Vein endothelial cell (primary cell): ENCODE measurements around the gene IL1F10. TPM values are rescaled to one million over a fixed set of nuclear protein-coding genes. Genes with fewer than 3 reads are reported as not detected.

ENCODE experiments used
- small RNA-seq: library from RNA; depleted of rRNA; stranded (forward); fragments of <200 nt; gene quantifications from one replicate; pipeline ENCODE3, GENCODE V24; 2012
- total RNA-seq: library from RNA; depleted of rRNA; stranded (reverse); fragments of >200 nt; gene quantifications from 2 replicates; pipeline ENCODE4 v1.2.3, GENCODE V29; 2012

Gene IL1F10, protein sequence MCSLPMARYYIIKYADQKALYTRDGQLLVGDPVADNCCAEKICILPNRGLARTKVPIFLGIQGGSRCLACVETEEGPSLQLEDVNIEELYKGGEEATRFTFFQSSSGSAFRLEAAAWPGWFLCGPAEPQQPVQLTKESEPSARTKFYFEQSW
- not detected in 2 replicates for total RNA-seq

DNA sequence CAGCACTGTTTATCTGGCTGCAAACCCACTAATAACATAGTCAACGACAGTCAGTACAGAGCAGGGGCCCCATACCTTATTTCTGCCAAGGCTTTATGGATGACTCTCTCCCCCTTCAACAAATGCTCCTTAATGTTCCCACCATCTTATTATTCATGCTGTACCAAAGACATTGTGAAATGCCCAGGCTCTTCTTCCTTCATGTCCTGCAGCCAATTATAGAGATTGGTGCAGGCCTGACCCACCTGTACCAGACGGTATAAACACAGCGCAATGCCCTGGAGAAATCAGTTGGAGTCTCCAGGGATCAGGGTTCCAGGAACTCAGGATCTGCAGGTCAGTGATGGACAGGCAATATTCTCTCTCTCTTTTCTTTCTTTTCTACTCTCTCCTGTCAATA is at the start of gene IL1F10:
Gene IL1F10 (plus strand): TSS at position 290 of the 400 bp plus-strand sequence. CDS start 4,769 bp downstream, outside the sequence.

DNA sequence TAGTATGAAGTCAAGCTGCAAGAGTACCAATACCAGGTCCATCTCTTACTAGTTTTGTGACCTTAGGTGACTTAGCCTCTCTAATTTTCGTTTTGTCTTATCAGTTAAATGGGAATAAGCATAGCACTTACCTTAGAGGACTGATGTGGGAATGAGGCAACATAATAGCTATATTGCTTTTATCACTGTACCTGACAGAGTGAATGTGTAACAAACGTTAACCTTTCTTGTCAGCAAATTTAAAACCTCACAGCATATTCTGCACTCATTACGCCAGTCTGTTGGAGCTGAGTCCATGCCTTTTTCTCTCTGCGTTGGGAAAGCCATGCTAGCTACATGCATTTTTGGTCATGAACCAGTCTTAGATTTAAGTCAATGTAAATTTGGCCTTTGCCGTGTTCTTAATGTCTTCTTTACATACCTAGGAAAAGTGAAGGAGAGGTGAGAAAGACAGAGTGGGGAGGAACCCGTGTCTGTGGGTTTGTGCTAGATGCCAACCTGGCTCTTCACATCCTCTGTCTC is 15.3 kb upstream of the IL1F10 start, which contains the start of gene IL36B:
Gene IL36B (minus strand): TSS at position 472 of the 522 bp plus-strand sequence.

DNA sequence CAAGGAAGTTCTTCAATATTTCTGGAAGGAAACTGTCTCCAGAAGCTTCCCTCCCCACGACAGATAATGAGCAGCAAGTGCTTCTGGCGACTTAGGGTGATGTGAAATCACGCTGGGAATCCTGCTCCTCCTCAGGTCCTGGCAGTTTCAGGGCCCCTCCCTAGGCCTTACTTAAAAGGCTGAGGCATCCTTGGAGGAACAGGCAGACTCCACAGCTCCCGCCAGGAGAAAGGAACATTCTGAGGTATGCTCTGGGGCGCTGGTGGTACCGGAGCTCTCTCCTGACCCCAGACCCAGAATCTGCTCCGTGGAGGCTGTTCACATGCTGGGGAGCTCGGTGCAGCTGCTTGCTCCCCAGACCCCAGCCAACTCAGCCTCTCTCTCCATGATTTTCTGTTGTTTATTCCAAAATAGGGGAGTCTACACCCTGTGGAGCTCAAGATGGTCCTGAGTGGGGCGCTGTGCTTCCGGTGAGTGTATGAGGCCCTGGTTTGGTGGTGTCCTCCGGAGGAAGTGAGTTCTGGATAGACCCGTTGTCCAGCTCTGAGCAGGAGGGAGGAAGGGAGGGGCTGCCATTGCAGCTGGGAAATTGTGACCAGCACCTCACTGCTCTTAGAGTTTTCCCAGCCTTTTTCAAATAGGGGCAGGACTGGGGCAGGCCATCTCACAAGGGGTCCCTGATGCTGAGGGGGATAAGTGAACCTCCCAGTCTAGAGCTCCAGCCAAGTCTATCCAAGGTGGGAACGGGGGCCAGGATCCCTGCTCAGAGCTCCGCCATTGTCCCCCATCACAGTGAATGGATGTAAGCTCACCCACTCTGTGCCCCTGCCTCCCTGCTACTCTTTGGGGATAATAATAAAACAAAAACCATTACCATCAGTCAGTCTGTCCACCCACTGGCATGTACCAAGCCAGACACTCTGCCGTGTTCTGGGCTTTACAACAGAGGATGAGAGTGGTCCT is 8.5 kb upstream of the IL1F10 start, which contains the start of gene IL36RN:
Gene IL36RN (plus strand): TSS at position 201 of the 963 bp plus-strand sequence. CDS start 241 bp downstream, at position 442.

Small RNA genes lying within 50 kb of the gene (small RNA-seq; reads per million reads assigned to genes)
- not detected for gene RNU6-1180P

Other genes starting within 250 kb of the IL1F10 start
- gene IL1B, start 231.2 kb upstream of the IL1F10 start, total RNA-seq: 0.19 and 0.33 TPM in 2 replicates
- 0.19 TPM in 1 of 2 replicates, not detected in the other for gene IL37, start 156.8 kb upstream of the IL1F10 start, total RNA-seq
- not detected in 2 replicates for gene IL36G, start 90.0 kb upstream of the IL1F10 start, total RNA-seq
- not detected in 2 replicates for gene IL36A, start 62.5 kb upstream of the IL1F10 start, total RNA-seq
- not detected in 2 replicates for gene IL36B, start 15.1 kb upstream of the IL1F10 start, total RNA-seq
- gene IL36RN, start 8.8 kb upstream of the IL1F10 start, total RNA-seq: not detected in 2 replicates
- gene IL1RN, start 59.6 kb downstream of the IL1F10 start, total RNA-seq: not detected in 2 replicates
- gene PSD4, start 106.0 kb downstream of the IL1F10 start, total RNA-seq: 0.57 and 0.65 TPM in 2 replicates
- gene PAX8, start 211.0 kb downstream of the IL1F10 start, total RNA-seq: 0.48 and 1.3 TPM in 2 replicates